B cell (primary cell): ENCODE measurements around the gene PLAC8L1. TPM values are rescaled to one million over a fixed set of nuclear protein-coding genes. Genes with fewer than 3 reads are reported as not detected.

Source experiments
- ATAC-seq: fragments of 200-7000 bp; cut with Tn5 transposase; one replicate; pipeline ENCODE4 v1.10.0; 2021; ENCODE audit warnings: low read depth, mild to moderate bottlenecking, moderate number of reproducible peaks, moderate library complexity
- CTCF ChIA-PET: fragments of 350-600 bp; sonication (Branson Sonifier 250); formaldehyde crosslinking; loops from one replicate; lab custom pipeline; 2021; ENCODE audit warnings: antibody characterized with exemption, inconsistent platforms; lab: Charles Lee
- POLR2A ChIA-PET: fragments of 350-600 bp; sonication (Branson Sonifier 250); formaldehyde crosslinking; loops from one replicate; lab custom pipeline; 2021; ENCODE audit warnings: antibody characterized with exemption; lab: Charles Lee
- DNase-seq: peaks from one replicate; pipeline ENCODE4 v3.0.0; 2013
- H2AFZ ChIP-seq: 2 replicates; pipeline ENCODE4 v1.6.1; 2012; ENCODE audit warnings: mild to moderate bottlenecking, low read depth, low read length; ENCODE audit not compliant: insufficient read depth, poor library complexity, severe bottlenecking
- H3K27ac ChIP-seq, 2 donors: 1 replicate in 1 of 2; 2 replicates in 1 of 2; pipeline ENCODE4 v1.5.1; 2012 to 2013; ENCODE audit warnings: low read length in 2 of 2, mild to moderate bottlenecking in 2 of 2, moderate library complexity in 1 of 2
- H3K27me3 ChIP-seq, 4 experiments: fragments of 200-600 bp in 1 of 4; sonication (generic) in 1 of 4; replicated peaks in 1 of 4; 1 replicate in 2 of 4; 2 replicates in 2 of 4; pipeline versions ENCODE4 v1.6.1 to v1.7.0; 2013 to 2016; ENCODE audit warnings: low read length in 3 of 4, mild to moderate bottlenecking in 2 of 4, mixed read lengths in 1 of 4, moderate library complexity in 1 of 4; ENCODE audit not compliant: insufficient read depth in 4 of 4, control insufficient read depth in 3 of 4; ENCODE audit errors: control extremely low read depth in 1 of 4
- H3K36me3 ChIP-seq, 2 experiments: replicated peaks in 1 of 2; 1 replicate in 1 of 2; 2 replicates in 1 of 2; pipeline versions ENCODE4 v1.6.1 to v1.7.1; 2013; ENCODE audit warnings: low read length in 1 of 2; ENCODE audit not compliant: insufficient read depth in 2 of 2, control insufficient read depth in 1 of 2; ENCODE audit errors: control extremely low read depth in 1 of 2, extremely low read depth in 1 of 2
- H3K4me1 ChIP-seq, 2 donors: fragments of 200-600 bp in 1 of 2; sonication (generic) in 1 of 2; 1 replicate in 1 of 2; 2 replicates in 1 of 2; pipeline versions ENCODE4 v1.5.1 to v1.6.1; 2013 to 2017; ENCODE audit warnings: low read length in 2 of 2; ENCODE audit not compliant: control insufficient read depth in 2 of 2, insufficient read depth in 2 of 2
- H3K4me2 ChIP-seq: replicated peaks from 2 replicates; pipeline ENCODE3; 2012; ENCODE audit warnings: mild to moderate bottlenecking, low read depth, low read length; ENCODE audit not compliant: poor library complexity, severe bottlenecking
- H3K4me3 ChIP-seq, 5 experiments: fragments of 200-600 bp in 1 of 5; sonication (generic) in 1 of 5; 1 replicate in 3 of 5; 2 replicates in 2 of 5; pipeline versions ENCODE4 v1.5.1 to v1.7.0; 2011 to 2016; ENCODE audit warnings: low read length in 4 of 5, mild to moderate bottlenecking in 4 of 5, low read depth in 2 of 5, control low read depth in 1 of 5, moderate library complexity in 1 of 5; ENCODE audit not compliant: insufficient read depth in 1 of 5; ENCODE audit errors: control extremely low read depth in 1 of 5, extremely low read depth in 1 of 5
- H3K79me2 ChIP-seq: fragments of 200-600 bp; sonication (generic); one replicate; pipeline ENCODE4 v1.6.0; 2016; ENCODE audit warnings: low read length; ENCODE audit not compliant: control insufficient read depth, insufficient read depth
- H3K9ac ChIP-seq: fragments of 200-600 bp; sonication (generic); 2 replicates; pipeline ENCODE4 v1.6.1; 2017; ENCODE audit warnings: mild to moderate bottlenecking, low read length, moderate library complexity
- H3K9me3 ChIP-seq, 3 donors: one replicate each; pipeline versions ENCODE4 v1.6.1 to v1.7.1; 2013; ENCODE audit warnings: low read length in 2 of 3; ENCODE audit not compliant: control insufficient read depth in 2 of 3, insufficient read depth in 1 of 3; ENCODE audit errors: control extremely low read depth in 1 of 3
- H4K20me1 ChIP-seq: 2 replicates; pipeline ENCODE4 v1.6.0; 2012; ENCODE audit warnings: mild to moderate bottlenecking, low read length; ENCODE audit not compliant: insufficient read depth, control insufficient read depth, poor library complexity, severe bottlenecking
- H3K27ac Mint-ChIP-seq: one replicate; pipeline ENCODE4 v1.8.0; 2021; ENCODE audit warnings: mixed read lengths
- H3K27me3 Mint-ChIP-seq: one replicate; pipeline ENCODE4 v1.8.0; 2021; ENCODE audit warnings: mixed read lengths
- H3K4me1 Mint-ChIP-seq: one replicate; pipeline ENCODE4 v1.8.0; 2021; ENCODE audit warnings: mixed read lengths
- H3K4me3 Mint-ChIP-seq: one replicate; pipeline ENCODE4 v1.8.0; 2021; ENCODE audit warnings: mixed read lengths
- H3K9me3 Mint-ChIP-seq: one replicate; pipeline ENCODE4 v1.8.0; 2022; ENCODE audit warnings: mixed read lengths; ENCODE audit not compliant: insufficient read depth
- CTCF ChIP-seq: fragments of 200-600 bp; IDR thresholded peaks from one replicate; pipeline ENCODE4 v1.8.0; 2022; ENCODE audit warnings: antibody characterized with exemption, mild to moderate bottlenecking
- EZH2 ChIP-seq: IDR thresholded peaks from 2 replicates; pipeline ENCODE4 v1.6.1; 2012; ENCODE audit warnings: borderline replicate concordance, low read depth, mild to moderate bottlenecking, moderate library complexity, low read length; ENCODE audit not compliant: insufficient read depth, poor library complexity, severe bottlenecking
- WGBS: methylation state at CpG from one replicate; pipeline ENCODE4 v1.1.5; 2013; ENCODE audit warnings: missing lambda C conversion rate; ENCODE audit not compliant: insufficient coverage; 5-methylcytosine and 5-hydroxymethylcytosine counted together
- intact Hi-C: fragments of 100-400 bp; cut with micrococcal nuclease; formaldehyde crosslinking; loops from one replicate; pipeline ENCODE4 v1.10.0; 2022
- polyA plus RNA-seq: library from polyadenylated mRNA; depleted of rRNA; stranded (reverse); fragments of >200 nt; gene quantifications from 2 replicates; pipeline ENCODE4 v1.2.3, GENCODE V29; 2012
- total RNA-seq, 2 donors: library from RNA; stranded (reverse); fragments of 120-200 nt in 1 of 2; gene quantifications; 1 replicate in 1 of 2; 2 replicates in 1 of 2; pipeline versions ENCODE4 v1.2.3 to v1.2.4, GENCODE V29; 2013 to 2022

The PLAC8L1 gene
- total and polyA plus RNA-seq, 2 donors (not counting 1 experiment from before 2014, with no cell fraction given): 0.49 TPM; not detected in 1

DNA sequence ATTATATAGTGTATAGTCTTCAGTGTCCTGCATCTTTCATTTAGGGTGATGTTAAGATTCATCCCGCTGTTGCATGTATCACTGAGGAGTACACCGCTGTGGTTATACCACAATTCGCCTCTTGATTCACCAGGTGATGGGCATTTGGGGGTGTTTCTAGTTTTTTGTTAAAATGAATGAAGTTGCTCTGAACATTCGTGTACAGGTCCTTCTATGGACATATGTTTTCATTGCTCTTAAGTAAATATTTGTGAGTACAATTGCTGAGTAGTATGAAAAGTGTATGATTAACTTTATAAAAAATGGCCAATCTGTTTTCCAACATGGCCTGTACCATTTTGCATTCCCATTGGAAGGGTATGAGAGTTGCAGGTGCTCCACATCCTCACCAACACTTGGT, 61.7 kb downstream of the PLAC8L1 start:
- Histone ChIP-seq H2AFZ (no peak overlapping the region), H3K27me3 (no peaks in the 10 kb centered on the region), H3K36me3 (no peaks in the 10 kb centered on the region), H3K9ac (no peak overlapping the region), H3K79me2 (no peaks in the 10 kb centered on the region), H3K4me2 (no peak overlapping the region), H3K9me3 (no peaks in the 10 kb centered on the region), H4K20me1 (no peaks in the 10 kb centered on the region), H3K27ac (no peak overlapping the region), H3K4me1 (no peaks in the 10 kb centered on the region), H3K4me3 (no peak overlapping the region)
- Mint-ChIP-seq H3K4me1 (no peaks in the 10 kb centered on the region), H3K27ac (no peak overlapping the region), H3K4me3 (no peak overlapping the region), H3K9me3 (no peaks in the 10 kb centered on the region), H3K27me3 (peaks cover 10% of the 10 kb centered on the region)
- no peak for DNase-seq
- TF ChIP-seq EZH2: no peak
- TF ChIP-seq CTCF: no peak
- POLR2A ChIA-PET: no interaction called here
- WGBS: 100% methylated on average over 1 of the region's 4 CpGs
- no peak for ATAC-seq
- intact Hi-C loops: no loop called here
- CTCF ChIA-PET: no interaction called here

DNA sequence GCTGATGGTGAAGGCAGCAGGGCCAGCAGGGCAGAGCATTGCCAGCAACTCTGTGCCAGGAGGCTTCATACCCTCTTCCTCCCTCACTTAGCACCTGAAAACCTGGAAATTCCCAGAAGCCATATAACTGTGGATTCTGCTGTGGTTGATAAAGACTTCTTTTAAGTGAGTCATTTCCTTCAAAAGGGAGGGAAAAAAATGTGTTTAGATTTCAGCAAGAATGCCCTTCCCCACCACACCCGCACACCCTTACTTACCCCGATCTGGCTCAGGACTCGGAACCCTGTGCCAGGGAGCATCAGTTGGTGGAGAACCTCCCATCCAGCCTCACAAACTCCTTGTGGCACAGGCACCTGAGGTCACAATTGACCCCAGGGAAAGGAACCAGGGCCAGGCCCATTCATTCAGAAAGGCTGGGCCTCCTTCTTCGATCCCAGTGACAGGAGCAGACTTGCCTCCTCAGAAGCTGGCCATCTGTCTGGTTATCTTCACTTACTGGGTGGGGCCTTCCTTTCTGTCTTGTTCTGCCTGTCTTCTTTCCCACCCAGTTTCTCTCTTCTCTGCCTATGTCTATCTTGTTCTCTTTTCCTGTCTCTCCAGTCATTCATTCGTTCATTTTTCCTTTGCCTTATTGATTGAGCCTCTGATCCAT, 62.6 kb downstream of the PLAC8L1 start:
- H3K9me3 ChIP-seq: no peaks in the 10 kb centered on the region
- H3K79me2 ChIP-seq: no peaks in the 10 kb centered on the region
- no peak for TF ChIP-seq CTCF
- no peak for TF ChIP-seq EZH2
- ATAC-seq (no peak), DNase-seq (no peak)
- H3K4me3 ChIP-seq: no peak overlapping the region
- no peak overlapping the region for H3K4me2 ChIP-seq
- no peaks in the 10 kb centered on the region for H3K27me3 ChIP-seq
- Mint-ChIP-seq H3K27me3 (peaks cover 7% of the 10 kb centered on the region), H3K4me1 (no peaks in the 10 kb centered on the region), H3K4me3 (no peak overlapping the region), H3K9me3 (no peaks in the 10 kb centered on the region), H3K27ac (no peak overlapping the region)
- ChIA-PET CTCF (no interaction called here), POLR2A (no interaction called here)
- H4K20me1 ChIP-seq: no peaks in the 10 kb centered on the region
- H3K4me1 ChIP-seq: no peaks in the 10 kb centered on the region
- no peak overlapping the region for H2AFZ ChIP-seq
- no peak overlapping the region for H3K9ac ChIP-seq
- WGBS: 82% methylated on average over 5 of the region's 5 CpGs
- H3K36me3 ChIP-seq: no peaks in the 10 kb centered on the region
- intact Hi-C loops: no loop called here
- H3K27ac ChIP-seq: no peak overlapping the region
